Neural cell (in vitro differentiated cells): Measurements from ENCODE around the gene MYH6. TPM values are rescaled to one million over a fixed set of nuclear protein-coding genes. Genes with fewer than 3 reads are reported as not detected.

Experiments used
- H2AFZ ChIP-seq: fragments of 200-600, 300-800 bp; sonication (generic), shearing (Covaris generic); 2 replicates; pipeline ENCODE4 v1.6.0; 2014; ENCODE audit warnings: low read depth, mild to moderate bottlenecking, antibody characterized with exemption, low read length, moderate library complexity
- H3F3A ChIP-seq: fragments of 200-600 bp; shearing (Covaris generic); 2 replicates; pipeline ENCODE4 v1.6.1; 2016; ENCODE audit warnings: mild to moderate bottlenecking, moderate library complexity, mixed read lengths, antibody characterized with exemption, low read length; ENCODE audit not compliant: insufficient read depth, poor library complexity, severe bottlenecking
- H3K27ac ChIP-seq: fragments of 200-600, 300-800 bp; sonication (generic), shearing (Covaris generic); 2 replicates; pipeline ENCODE4 v1.5.1; 2014; ENCODE audit warnings: mild to moderate bottlenecking, low read length, moderate library complexity
- H3K27me3 ChIP-seq: fragments of 300-800, 200-600 bp; sonication (generic), shearing (Covaris generic); 2 replicates; pipeline ENCODE4 v1.6.0; 2014; ENCODE audit warnings: mild to moderate bottlenecking, low read depth, low read length, moderate library complexity; ENCODE audit not compliant: insufficient read depth
- H3K36me3 ChIP-seq: fragments of 300-800, 200-600 bp; sonication (generic), shearing (Covaris generic); 2 replicates; pipeline ENCODE4 v1.5.1; 2014; ENCODE audit warnings: mild to moderate bottlenecking, antibody characterized with exemption, low read length, moderate library complexity; ENCODE audit not compliant: insufficient read depth
- H3K4me2 ChIP-seq: fragments of 300-800, 200-600 bp; sonication (generic), shearing (Covaris generic); 2 replicates; pipeline ENCODE4 v1.6.0; 2014; ENCODE audit warnings: mild to moderate bottlenecking, low read length
- H3K4me3 ChIP-seq: fragments of 300-800, 200-600 bp; sonication (generic), shearing (Covaris generic); 2 replicates; pipeline ENCODE4 v1.5.1; 2014; ENCODE audit warnings: mild to moderate bottlenecking, low read length, moderate library complexity
- H3K79me2 ChIP-seq: fragments of 200-600 bp; shearing (Covaris generic); replicated peaks from 2 replicates; pipeline ENCODE4 v1.6.0; 2014; ENCODE audit warnings: mild to moderate bottlenecking, low read length, moderate library complexity; ENCODE audit not compliant: insufficient read depth
- H3K9ac ChIP-seq: fragments of 300-800, 200-600 bp; sonication (generic), shearing (Covaris generic); 2 replicates; pipeline ENCODE4 v1.6.1; 2016; ENCODE audit warnings: mild to moderate bottlenecking, low read length, mixed read lengths
- H3K9me2 ChIP-seq: fragments of 200-600 bp; shearing (Covaris generic); 2 replicates; pipeline ENCODE4 v1.6.1; 2016; ENCODE audit warnings: mild to moderate bottlenecking, low read length, mixed read lengths; ENCODE audit not compliant: insufficient read depth
- H3K9me3 ChIP-seq: fragments of 200-600, 300-800 bp; sonication (generic), shearing (Covaris generic); 2 replicates; pipeline ENCODE4 v1.6.1; 2016; ENCODE audit warnings: mild to moderate bottlenecking, mixed run types, low read length, moderate library complexity, mixed read lengths
- H4K20me1 ChIP-seq: fragments of 200-600 bp; shearing (Covaris generic); 2 replicates; pipeline ENCODE4 v1.6.1; 2016; ENCODE audit warnings: mild to moderate bottlenecking, mixed run types; ENCODE audit not compliant: insufficient read depth
- EP300 ChIP-seq: fragments of 450-650 bp; conservative IDR thresholded peaks from 2 replicates; pipeline ENCODE4 v1.6.1; 2014; ENCODE audit warnings: antibody characterized with exemption, mild to moderate bottlenecking, moderate library complexity; ENCODE audit not compliant: poor library complexity, severe bottlenecking
- EZH2 ChIP-seq: fragments of 200-600, 300-800 bp; shearing (Covaris generic), sonication (generic); IDR thresholded peaks from 2 replicates; pipeline ENCODE4 v1.6.1; 2014; ENCODE audit warnings: antibody characterized with exemption, low read length, borderline replicate concordance, mild to moderate bottlenecking; ENCODE audit not compliant: insufficient read depth, poor library complexity, severe bottlenecking
- MXI1 ChIP-seq: fragments of 450-650 bp; conservative IDR thresholded peaks from 2 replicates; pipeline ENCODE4 v1.6.1; 2014; ENCODE audit warnings: antibody characterized with exemption, mild to moderate bottlenecking; ENCODE audit not compliant: poor library complexity, severe bottlenecking
- POLR2AphosphoS5 ChIP-seq: IDR thresholded peaks from 2 replicates; pipeline ENCODE4 v1.6.1; 2012
- RAD21 ChIP-seq: fragments of 450-650 bp; conservative IDR thresholded peaks from 2 replicates; pipeline ENCODE4 v1.6.1; 2014; ENCODE audit warnings: antibody characterized with exemption, mild to moderate bottlenecking, moderate library complexity
- SMC3 ChIP-seq: fragments of 450-650 bp; conservative IDR thresholded peaks from 2 replicates; pipeline ENCODE4 v1.6.1; 2014; ENCODE audit warnings: antibody characterized with exemption, mild to moderate bottlenecking, moderate library complexity; ENCODE audit not compliant: poor library complexity
- TAF1 ChIP-seq: IDR thresholded peaks from 2 replicates; pipeline ENCODE4 v1.6.1; 2012; ENCODE audit warnings: low read depth
- polyA plus RNA-seq: library from polyadenylated mRNA; depleted of rRNA; stranded (reverse); fragments of >200 nt; gene quantifications from 2 replicates; pipeline ENCODE4 v1.2.3, GENCODE V29; 2014
- TF ChIP-seq, protein P1 (sequence below): fragments of 450-650 bp; IDR thresholded peaks from 2 replicates; pipeline ENCODE4 v1.5.1; 2014; ENCODE audit warnings: antibody characterized with exemption, mild to moderate bottlenecking, moderate library complexity; ENCODE audit not compliant: poor library complexity, severe bottlenecking
- TF ChIP-seq, protein P2 (sequence below): IDR thresholded peaks from 2 replicates; pipeline ENCODE4 v1.6.1; 2012; ENCODE audit warnings: borderline replicate concordance

The MYH6 gene
- polyA plus RNA-seq, 1 donor from 2014 or later, result not detected

DNA sequence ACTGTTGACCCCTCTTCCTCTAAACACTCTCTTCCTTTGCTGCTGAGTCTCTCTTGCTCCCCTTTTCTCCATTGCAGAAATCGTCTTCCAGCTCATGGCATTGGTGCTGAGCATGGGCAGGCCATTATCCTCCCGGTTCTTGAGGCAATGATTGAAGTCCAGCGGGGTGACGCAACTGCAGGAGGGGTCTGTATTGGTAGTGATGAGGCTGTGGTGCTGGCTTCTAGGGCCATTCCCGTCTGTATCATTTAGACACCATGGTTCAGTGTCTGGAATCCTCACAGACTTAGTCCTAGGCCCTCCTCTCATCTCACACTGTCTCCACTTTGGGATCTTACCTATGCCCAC, 54.7 kb downstream of the MYH6 start:
- Histone ChIP-seq H3K27ac (peak overlapping the region; percentile 93), H3K27me3 (no peaks in the 10 kb centered on the region), H3K36me3 (no peaks in the 10 kb centered on the region), H2AFZ (no peak overlapping the region), H3K4me3 (peak overlapping the region; percentile 99), H3K4me2 (no peak overlapping the region), H3K79me2 (no peaks in the 10 kb centered on the region), H3F3A (no peaks in the 10 kb centered on the region), H3K9me3 (no peaks in the 10 kb centered on the region), H3K9ac (peak overlapping the region; percentile 97), H3K9me2 (no peaks in the 10 kb centered on the region), H4K20me1 (no peaks in the 10 kb centered on the region)
- TF ChIP-seq TAF1 (no peak), RAD21 (no peak), MXI1 (no peak)

DNA sequence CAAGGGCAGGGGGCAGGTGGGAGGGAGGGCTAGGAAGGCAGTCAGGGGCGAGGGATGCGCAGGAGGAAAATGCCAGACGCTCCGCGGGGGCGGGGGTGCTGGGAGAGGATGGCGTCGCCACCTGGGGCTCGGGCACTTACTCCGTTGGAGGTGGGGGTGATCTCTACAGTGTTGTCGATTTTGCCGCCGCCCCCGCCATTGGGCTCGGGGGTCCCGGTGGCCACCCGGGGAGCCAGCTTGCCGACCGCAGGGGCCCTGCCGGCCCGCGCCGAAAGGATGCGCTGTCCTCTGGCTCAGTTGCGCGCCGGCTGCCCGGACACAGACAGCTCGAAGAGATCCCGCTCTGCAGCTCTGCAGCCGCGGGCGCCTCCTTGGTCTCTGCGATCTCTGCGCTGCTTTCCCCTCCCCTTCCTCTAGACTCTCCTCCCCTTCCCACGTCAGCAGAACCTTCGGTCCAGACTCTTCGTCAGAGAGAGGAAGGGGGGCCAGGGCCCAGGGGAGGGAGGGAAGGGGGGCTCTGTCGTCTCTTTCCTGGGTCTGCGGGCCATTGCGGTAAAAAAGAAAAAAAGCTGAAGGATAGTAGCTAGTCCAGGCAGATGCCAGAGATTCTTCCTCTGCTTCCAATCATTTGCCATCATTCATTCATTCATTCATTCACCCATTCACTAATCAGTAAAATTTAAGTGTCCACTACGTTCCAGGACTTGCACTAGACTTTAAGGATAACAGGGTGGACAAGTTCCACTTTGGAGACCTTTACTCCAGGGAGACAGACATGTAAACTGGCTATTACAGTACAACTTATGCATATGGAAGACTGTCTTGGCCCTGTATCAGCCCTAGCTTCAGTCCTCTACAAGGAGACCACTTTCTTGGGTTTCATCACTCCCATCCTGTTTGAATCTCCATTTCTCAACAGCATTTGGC, 55.3 kb downstream of the MYH6 start, which contains the start of gene SLC22A17:
SLC22A17 (minus strand) TSS at position 382 of the 927 bp plus-strand sequence.
- no peaks in the 10 kb centered on the region for H3K9me3 ChIP-seq
- H4K20me1 ChIP-seq, result no peaks in the 10 kb centered on the region
- no peaks in the 10 kb centered on the region for H3F3A ChIP-seq
- H3K9me2 ChIP-seq, result no peaks in the 10 kb centered on the region
- peak within 1 kb of the TSS; percentile 71 for H2AFZ ChIP-seq
- H3K4me2 ChIP-seq, result peak within 1 kb of the TSS; percentile 87
- no peaks in the 10 kb centered on the region for H3K36me3 ChIP-seq
- H3K79me2 ChIP-seq, result no peaks in the 10 kb centered on the region
- H3K9ac ChIP-seq, result peak within 1 kb of the TSS; percentile 97
- H3K27me3 ChIP-seq, result no peaks in the 10 kb centered on the region
- H3K4me3 ChIP-seq, result peak within 1 kb of the TSS; percentile 99
- peak within 1 kb of the TSS; percentile 93 for H3K27ac ChIP-seq
- TF ChIP-seq EZH2 (no peak), POLR2AphosphoS5 (peak; percentile 98), EP300 (peak; percentile 54), RAD21 (peak; percentile 61), SMC3 (peak; percentile 69), TAF1 (peak; percentile 82), MXI1 (peak; percentile 48)
- TF ChIP-seq, protein P1, sequence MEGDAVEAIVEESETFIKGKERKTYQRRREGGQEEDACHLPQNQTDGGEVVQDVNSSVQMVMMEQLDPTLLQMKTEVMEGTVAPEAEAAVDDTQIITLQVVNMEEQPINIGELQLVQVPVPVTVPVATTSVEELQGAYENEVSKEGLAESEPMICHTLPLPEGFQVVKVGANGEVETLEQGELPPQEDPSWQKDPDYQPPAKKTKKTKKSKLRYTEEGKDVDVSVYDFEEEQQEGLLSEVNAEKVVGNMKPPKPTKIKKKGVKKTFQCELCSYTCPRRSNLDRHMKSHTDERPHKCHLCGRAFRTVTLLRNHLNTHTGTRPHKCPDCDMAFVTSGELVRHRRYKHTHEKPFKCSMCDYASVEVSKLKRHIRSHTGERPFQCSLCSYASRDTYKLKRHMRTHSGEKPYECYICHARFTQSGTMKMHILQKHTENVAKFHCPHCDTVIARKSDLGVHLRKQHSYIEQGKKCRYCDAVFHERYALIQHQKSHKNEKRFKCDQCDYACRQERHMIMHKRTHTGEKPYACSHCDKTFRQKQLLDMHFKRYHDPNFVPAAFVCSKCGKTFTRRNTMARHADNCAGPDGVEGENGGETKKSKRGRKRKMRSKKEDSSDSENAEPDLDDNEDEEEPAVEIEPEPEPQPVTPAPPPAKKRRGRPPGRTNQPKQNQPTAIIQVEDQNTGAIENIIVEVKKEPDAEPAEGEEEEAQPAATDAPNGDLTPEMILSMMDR, result peak; percentile 39
- TF ChIP-seq, protein P2, sequence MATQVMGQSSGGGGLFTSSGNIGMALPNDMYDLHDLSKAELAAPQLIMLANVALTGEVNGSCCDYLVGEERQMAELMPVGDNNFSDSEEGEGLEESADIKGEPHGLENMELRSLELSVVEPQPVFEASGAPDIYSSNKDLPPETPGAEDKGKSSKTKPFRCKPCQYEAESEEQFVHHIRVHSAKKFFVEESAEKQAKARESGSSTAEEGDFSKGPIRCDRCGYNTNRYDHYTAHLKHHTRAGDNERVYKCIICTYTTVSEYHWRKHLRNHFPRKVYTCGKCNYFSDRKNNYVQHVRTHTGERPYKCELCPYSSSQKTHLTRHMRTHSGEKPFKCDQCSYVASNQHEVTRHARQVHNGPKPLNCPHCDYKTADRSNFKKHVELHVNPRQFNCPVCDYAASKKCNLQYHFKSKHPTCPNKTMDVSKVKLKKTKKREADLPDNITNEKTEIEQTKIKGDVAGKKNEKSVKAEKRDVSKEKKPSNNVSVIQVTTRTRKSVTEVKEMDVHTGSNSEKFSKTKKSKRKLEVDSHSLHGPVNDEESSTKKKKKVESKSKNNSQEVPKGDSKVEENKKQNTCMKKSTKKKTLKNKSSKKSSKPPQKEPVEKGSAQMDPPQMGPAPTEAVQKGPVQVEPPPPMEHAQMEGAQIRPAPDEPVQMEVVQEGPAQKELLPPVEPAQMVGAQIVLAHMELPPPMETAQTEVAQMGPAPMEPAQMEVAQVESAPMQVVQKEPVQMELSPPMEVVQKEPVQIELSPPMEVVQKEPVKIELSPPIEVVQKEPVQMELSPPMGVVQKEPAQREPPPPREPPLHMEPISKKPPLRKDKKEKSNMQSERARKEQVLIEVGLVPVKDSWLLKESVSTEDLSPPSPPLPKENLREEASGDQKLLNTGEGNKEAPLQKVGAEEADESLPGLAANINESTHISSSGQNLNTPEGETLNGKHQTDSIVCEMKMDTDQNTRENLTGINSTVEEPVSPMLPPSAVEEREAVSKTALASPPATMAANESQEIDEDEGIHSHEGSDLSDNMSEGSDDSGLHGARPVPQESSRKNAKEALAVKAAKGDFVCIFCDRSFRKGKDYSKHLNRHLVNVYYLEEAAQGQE, result peak; percentile 61
